ENCODE results near the gene CDK14.

DNA sequence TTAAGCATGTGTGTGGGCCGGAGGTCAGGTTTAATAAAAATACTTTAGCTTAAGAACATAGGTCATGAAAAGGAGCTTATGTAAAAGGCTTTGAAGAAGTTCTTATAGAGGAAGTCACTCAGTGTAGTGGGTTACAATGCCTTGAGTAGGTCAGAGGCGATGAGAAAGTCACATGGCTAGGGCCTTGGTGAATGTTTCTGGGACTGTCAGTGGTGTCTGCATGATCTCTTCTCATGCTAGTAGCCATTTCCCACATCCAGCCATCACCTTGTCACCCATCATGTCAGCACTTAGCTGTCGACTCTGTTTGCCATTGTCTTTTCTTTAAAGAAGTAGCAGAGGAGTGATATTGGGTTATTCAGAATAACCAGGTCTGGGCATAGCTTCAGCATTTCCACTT, 236.6 kb downstream of the CDK14 start:
- TF ChIP-seq CTCF (IDR thresholded peaks at IDR 0.05; ENCODE audit: low read depth, low read length, missing input control), result no peak
- no peak for TF ChIP-seq FOXA2 (IDR thresholded peaks at IDR 0.05)
- TF ChIP-seq GABPA (IDR thresholded peaks at IDR 0.05 in 1 of 2, conservative IDR thresholded peaks at IDR 0.05 in 1 of 2), result no peak
- no peak for TF ChIP-seq JUND (IDR thresholded peaks at IDR 0.05)
- TF ChIP-seq RXRA (IDR thresholded peaks at IDR 0.05), result no peak
- no peak for TF ChIP-seq EGR1 (IDR thresholded peaks at IDR 0.05; ENCODE audit: low read depth in 2 of 2)
- no peak for TF ChIP-seq YY1 (IDR thresholded peaks at IDR 0.05)
- TF ChIP-seq, protein P1, sequence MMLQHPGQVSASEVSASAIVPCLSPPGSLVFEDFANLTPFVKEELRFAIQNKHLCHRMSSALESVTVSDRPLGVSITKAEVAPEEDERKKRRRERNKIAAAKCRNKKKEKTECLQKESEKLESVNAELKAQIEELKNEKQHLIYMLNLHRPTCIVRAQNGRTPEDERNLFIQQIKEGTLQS (IDR thresholded peaks at IDR 0.05), result no peak
- TF ChIP-seq, protein P2, sequence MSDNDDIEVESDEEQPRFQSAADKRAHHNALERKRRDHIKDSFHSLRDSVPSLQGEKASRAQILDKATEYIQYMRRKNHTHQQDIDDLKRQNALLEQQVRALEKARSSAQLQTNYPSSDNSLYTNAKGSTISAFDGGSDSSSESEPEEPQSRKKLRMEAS (IDR thresholded peaks at IDR 0.05), result no peak
